HepG2 (cell line): ENCODE measurements around the gene TDRD10. TPM values are rescaled to one million over a fixed set of nuclear protein-coding genes. Genes with fewer than 3 reads are reported as not detected.

Experiments
- ARHGAP35 ChIP-seq: sonication (generic); formaldehyde crosslinking; IDR thresholded peaks from 2 replicates; pipeline ENCODE4 v1.9.0; 2022; ENCODE audit warnings: mild to moderate bottlenecking, inconsistent platforms, moderate library complexity, missing genetic modification reagents, borderline replicate concordance
- CHD4 ChIP-seq: fragments of 200-600 bp; sonication (generic); IDR thresholded peaks from 2 replicates; pipeline ENCODE4 v1.7.0; 2017; ENCODE audit warnings: mild to moderate bottlenecking, low read length, borderline replicate concordance
- ELF4 ChIP-seq: sonication (generic); formaldehyde crosslinking; IDR thresholded peaks from 2 replicates; pipeline ENCODE4 v1.5.0; 2020; ENCODE audit warnings: missing genetic modification reagents, mild to moderate bottlenecking, moderate library complexity, borderline replicate concordance
- HBP1 ChIP-seq: IDR thresholded peaks from 2 replicates; pipeline ENCODE4 v1.6.1; 2016; ENCODE audit warnings: low read depth, control low read depth
- HMG20A ChIP-seq: IDR thresholded peaks from 2 replicates; pipeline ENCODE4 v1.6.1; 2016; ENCODE audit warnings: borderline replicate concordance
- IRF2 ChIP-seq: IDR thresholded peaks from 2 replicates; pipeline ENCODE4 v1.6.1; 2018; ENCODE audit warnings: missing genetic modification reagents, missing compliant biosample characterization
- KLF12 ChIP-seq: sonication (generic); formaldehyde crosslinking; IDR thresholded peaks from 2 replicates; pipeline ENCODE4 v1.4.0; 2020; ENCODE audit warnings: missing genetic modification reagents, borderline replicate concordance
- KMT2A ChIP-seq: sonication (generic); formaldehyde crosslinking; IDR thresholded peaks from 2 replicates; pipeline ENCODE4 v1.4.0; 2020; ENCODE audit warnings: missing genetic modification reagents
- MTF1 ChIP-seq: sonication (generic); formaldehyde crosslinking; IDR thresholded peaks from 2 replicates; pipeline ENCODE4 v1.5.0; 2020; ENCODE audit warnings: missing genetic modification reagents
- NFRKB ChIP-seq: fragments of 450-650 bp; IDR thresholded peaks from 2 replicates; pipeline ENCODE4 v1.6.1; 2017
- ONECUT2 ChIP-seq: sonication (generic); formaldehyde crosslinking; IDR thresholded peaks from 2 replicates; pipeline ENCODE4 v1.4.0; 2020; ENCODE audit warnings: missing genetic modification reagents
- POLR2AphosphoS5 ChIP-seq: IDR thresholded peaks from 2 replicates; pipeline ENCODE4 v1.6.1; 2012; ENCODE audit warnings: low read depth, low read length
- REL ChIP-seq: sonication (generic); formaldehyde crosslinking; conservative IDR thresholded peaks from 2 replicates; pipeline ENCODE4 v1.8.0; 2022; ENCODE audit warnings: mild to moderate bottlenecking, missing genetic modification reagents, moderate library complexity
- RFXAP ChIP-seq: sonication (generic); formaldehyde crosslinking; IDR thresholded peaks from 2 replicates; pipeline ENCODE4 v1.4.0; 2020; ENCODE audit warnings: missing genetic modification reagents, borderline replicate concordance
- SKI ChIP-seq: fragments of 450-650 bp; IDR thresholded peaks from one replicate; pipeline ENCODE4 v1.6.1; 2018; ENCODE audit warnings: mild to moderate bottlenecking; ENCODE audit not compliant: partially characterized antibody
- STAG1 ChIP-seq: sonication (generic); formaldehyde crosslinking; IDR thresholded peaks from 2 replicates; pipeline ENCODE4 v1.4.0; 2020; ENCODE audit warnings: missing genetic modification reagents
- TARDBP ChIP-seq: sonication (generic); formaldehyde crosslinking; IDR thresholded peaks from 2 replicates; pipeline ENCODE4 v1.8.0; 2022; ENCODE audit warnings: mild to moderate bottlenecking, missing genetic modification reagents
- ZKSCAN8 ChIP-seq: IDR thresholded peaks from 2 replicates; pipeline ENCODE4 v1.6.1; 2016; ENCODE audit warnings: borderline replicate concordance, missing genetic modification reagents, missing compliant biosample characterization
- ZNF276 ChIP-seq: sonication (generic); formaldehyde crosslinking; IDR thresholded peaks from 2 replicates; pipeline ENCODE4 v1.4.0; 2020; ENCODE audit warnings: mild to moderate bottlenecking, low read depth, missing genetic modification reagents
- ZNF331 ChIP-seq: sonication (generic); formaldehyde crosslinking; IDR thresholded peaks from 2 replicates; pipeline ENCODE4 v1.4.0; 2020; ENCODE audit warnings: missing genetic modification reagents
- ZNF382 ChIP-seq: sonication (generic); formaldehyde crosslinking; IDR thresholded peaks from 2 replicates; pipeline ENCODE4 v1.5.0; 2020; ENCODE audit warnings: missing genetic modification reagents, mild to moderate bottlenecking, borderline replicate concordance
- ZNF430 ChIP-seq: sonication (generic); formaldehyde crosslinking; IDR thresholded peaks from 2 replicates; pipeline ENCODE4 v1.9.0; 2021; ENCODE audit warnings: mild to moderate bottlenecking, missing genetic modification reagents
- ZNF761 ChIP-seq: sonication (generic); formaldehyde crosslinking; conservative IDR thresholded peaks from 2 replicates; pipeline ENCODE4 v1.4.0; 2020; ENCODE audit warnings: mild to moderate bottlenecking, missing genetic modification reagents
- ZXDC ChIP-seq: sonication (generic); formaldehyde crosslinking; IDR thresholded peaks from 2 replicates; pipeline ENCODE4 v1.5.0; 2020; ENCODE audit warnings: mild to moderate bottlenecking, missing genetic modification reagents
- polyA plus RNA-seq, 8 experiments: library from polyadenylated mRNA; depleted of rRNA in 3 of 8; stranded (reverse) in 7 of 8; unstranded in 1 of 8; fragments of >200 nt; fragmentation: Illumina TruSeq in 4 of 8; extraction: Trizol in 4 of 8; gene quantifications; 2 replicates each; pipeline versions ENCODE4 v1.2.1 to v1.2.3, GENCODE V29; 2011 to 2016; ENCODE audit warnings: low read depth in 4 of 8, missing spikeins in 1 of 8, mixed read lengths in 1 of 8; ENCODE audit not compliant: insufficient read depth in 1 of 8
- total RNA-seq, 5 experiments: library from RNA; depleted of rRNA; stranded (reverse); fragments of >200 nt; fragmentation: Illumina TruSeq; extraction: Trizol; gene quantifications; 2 replicates each; pipeline ENCODE4 v1.2.3, GENCODE V29; 2016; ENCODE audit warnings: low read depth in 1 of 5

TDRD10 gene
- total and polyA plus RNA-seq, 2 of the 13 experiments (the other 11 are each of a cell fraction or from before 2014, with no cell fraction given), result not detected

GRCh38 chr1:154469844-154470560, 32.0 kb upstream of the TDRD10 start (continued):
- TF ChIP-seq ZNF276 (no peak), NFRKB (no peak), IRF2 (CRISPR knock-in tag) (0 out of 2 replicates have a peak, but pooled peaks have one; percentile 17), RFXAP (CRISPR knock-in tag) (no peak), POLR2AphosphoS5 (no peak), KLF12 (CRISPR knock-in tag) (peak; percentile 84; the same call in 1 of the 2 replicates), STAG1 (CRISPR knock-in tag) (peak; percentile 41), ZKSCAN8 (CRISPR knock-in tag) (peak; percentile 35; the same call in 1 of the 2 replicates), CHD4 (no peak), ZNF761 (no peak), HMG20A (peak; percentile 38; the same call in 1 of the 2 replicates), ZNF430 (CRISPR knock-in tag) (no peak), ZXDC (CRISPR knock-in tag) (no peak), ZNF382 (CRISPR knock-in tag) (no peak), ONECUT2 (CRISPR knock-in tag) (no peak), SKI (no peak), ZNF331 (CRISPR knock-in tag) (0 out of 2 replicates have a peak, but pooled peaks have one; percentile 30), TARDBP (CRISPR knock-in tag) (no peak), REL (no peak), ELF4 (CRISPR knock-in tag) (no peak), HBP1 (CRISPR knock-in tag) (no peak), ARHGAP35 (CRISPR knock-in tag) (no peak), MTF1 (no peak), KMT2A (CRISPR knock-in tag) (no peak)
